HG03097 (cell line): ENCODE data around the gene TIAM1.
"Not testable (repeated sequence)": the region's sequence is repeated elsewhere in the genome, so short reads cannot be mapped to it uniquely, and the experiment has no call there.

Source experiments
- ATAC-seq: cut with Tn5 transposase; IDR thresholded peaks from one replicate; pipeline ENCODE4 v1.9.1; 2021; ENCODE audit not compliant: unreplicated experiment, low FRiP score

TIAM1 gene

GRCh38 chr21:31260790-31261189 is 83.3 kb downstream of the TIAM1 start:
- ATAC-seq: no peak

GRCh38 chr21:31258073-31258472 is 86.0 kb downstream of the TIAM1 start:
- no peak for ATAC-seq

- ATAC-seq: no peak
These were observed 86.8 kb downstream of the TIAM1 start for GRCh38 chr21:31257265-31257664.

- no peak for ATAC-seq
These were observed 88.2 kb downstream of the TIAM1 start for GRCh38 chr21:31255896-31256295.

GRCh38 chr21:31255036-31255435 is 89.0 kb downstream of the TIAM1 start:
- no peak for ATAC-seq

- no peak for ATAC-seq
These were observed 89.9 kb downstream of the TIAM1 start for GRCh38 chr21:31254131-31254530.

GRCh38 chr21:31253684-31254083 is 90.4 kb downstream of the TIAM1 start:
- no peak for ATAC-seq

GRCh38 chr21:31252611-31253010 is 91.5 kb downstream of the TIAM1 start:
- no peak for ATAC-seq

- no peak for ATAC-seq
These were observed 92.0 kb downstream of the TIAM1 start for GRCh38 chr21:31252091-31252490.

- no peak for ATAC-seq
These were observed 92.4 kb downstream of the TIAM1 start for GRCh38 chr21:31251686-31252085.

GRCh38 chr21:31248598-31248997 is 95.5 kb downstream of the TIAM1 start:
- ATAC-seq: no peak

GRCh38 chr21:31243611-31244010 is 100.5 kb downstream of the TIAM1 start:
- no peak for ATAC-seq

- no peak for ATAC-seq
These were observed 107.5 kb downstream of the TIAM1 start for GRCh38 chr21:31236528-31236927.

- no peak for ATAC-seq
These were observed 108.2 kb downstream of the TIAM1 start for GRCh38 chr21:31235671-31236450.

- no peak for ATAC-seq
These were observed 109.1 kb downstream of the TIAM1 start for GRCh38 chr21:31234936-31235335.

- ATAC-seq: no peak
These were observed 110.3 kb downstream of the TIAM1 start for GRCh38 chr21:31233711-31234110.

- no peak for ATAC-seq
These were observed 111.7 kb downstream of the TIAM1 start for GRCh38 chr21:31232344-31232743.

- no peak for ATAC-seq
These were observed 113.1 kb downstream of the TIAM1 start for GRCh38 chr21:31230937-31231336.

GRCh38 chr21:31228723-31229122 is 115.3 kb downstream of the TIAM1 start:
- not testable (repeated sequence) for ATAC-seq

GRCh38 chr21:31225713-31226112 is 118.3 kb downstream of the TIAM1 start:
- no peak for ATAC-seq

GRCh38 chr21:31222142-31222541 is 121.9 kb downstream of the TIAM1 start:
- ATAC-seq: no peak

GRCh38 chr21:31221043-31221442 is 123.0 kb downstream of the TIAM1 start:
- no peak for ATAC-seq

GRCh38 chr21:31220575-31220974 is 123.5 kb downstream of the TIAM1 start:
- ATAC-seq: no peak
